K562 (cell line): Measurements from ENCODE around the gene TMEM87B. TPM values are rescaled to one million over a fixed set of nuclear protein-coding genes. Genes with fewer than 3 reads are reported as not detected.

ENCODE experiments used
- ATAC-seq: fragments of 200-7000 bp; cut with Tn5 transposase; 3 replicates; pipeline ENCODE4 v1.9.1; 2020; ENCODE audit warnings: moderate library complexity
- BruUV-seq: library from RNA; stranded (reverse); fragments of 400-500 nt; replicated peaks from 2 replicates; lab custom pipeline; 2021; lab: Mats Ljungman, UMichigan
- CTCF ChIA-PET: fragments of 300-600 bp; formaldehyde crosslinking; extraction: SDS; loops from one replicate; lab custom pipeline; 2021; ENCODE audit warnings: low intra/inter-chr PET ratio; lab: Yijun Ruan, JAX
- POLR2A ChIA-PET: fragments of 300-600, 350-650 bp; sonication (Branson Sonifier 250); formaldehyde crosslinking; extraction: SDS; loops from one replicate; lab custom pipeline; 2021; ENCODE audit warnings: antibody characterized with exemption, inconsistent platforms; lab: Yijun Ruan, JAX
- DNase-seq, 4 experiments: peaks; one replicate each; pipeline versions ENCODE4 v3.0.0 to v3.0.0-alpha.2; 2011 to 2018; ENCODE audit warnings: low spot score in 3 of 4, mixed read lengths in 3 of 4; ENCODE audit errors: extremely low read depth in 1 of 4
- FAIRE-seq: peaks from 2 replicates; lab custom pipeline; 2011; peaks lifted over from hg19 to GRCh38; lab: Jason Lieb, UNC
- H2AFZ ChIP-seq: 2 replicates; pipeline ENCODE4 v1.6.0; 2011; ENCODE audit warnings: low read depth, low read length, control low read depth, inconsistent platforms
- H3K27ac ChIP-seq: fragments of 200-600 bp; 3 replicates; pipeline ENCODE4 v1.8.0; 2011; ENCODE audit warnings: low read depth, mild to moderate bottlenecking, control low read depth, inconsistent platforms, low read length, moderate library complexity, mixed read lengths; ENCODE audit errors: extremely low read depth
- H3K27me3 ChIP-seq, 2 experiments: fragments of 300-600 bp in 1 of 2; 2 replicates in 1 of 2; 3 replicates in 1 of 2; pipeline versions ENCODE4 v1.6.0 to v1.8.0; 2011; ENCODE audit warnings: inconsistent platforms in 2 of 2, low read length in 2 of 2, mild to moderate bottlenecking in 1 of 2, mixed read lengths in 1 of 2, moderate library complexity in 1 of 2; ENCODE audit not compliant: control insufficient read depth in 2 of 2, insufficient read depth in 2 of 2
- H3K36me3 ChIP-seq: fragments of 300-600 bp; 3 replicates; pipeline ENCODE4 v1.8.0; 2011; ENCODE audit warnings: mild to moderate bottlenecking, low read length, inconsistent platforms; ENCODE audit not compliant: control insufficient read depth, insufficient read depth
- H3K4me1 ChIP-seq, 2 experiments: fragments of 200-600 bp in 1 of 2; replicated peaks in 1 of 2; 2 replicates in 1 of 2; 3 replicates in 1 of 2; pipeline versions ENCODE4 v1.5.1 to v1.8.0; 2011; ENCODE audit warnings: inconsistent platforms in 2 of 2, low read length in 2 of 2, mild to moderate bottlenecking in 1 of 2, mixed read lengths in 1 of 2, moderate library complexity in 1 of 2; ENCODE audit not compliant: control insufficient read depth in 2 of 2, insufficient read depth in 2 of 2
- H3K4me2 ChIP-seq: 2 replicates; pipeline ENCODE4 v1.6.1; 2011; ENCODE audit warnings: low read length, control low read depth, inconsistent platforms, mixed read lengths; ENCODE audit not compliant: insufficient read depth
- H3K4me3 ChIP-seq: fragments of 200-600 bp; sonication (generic), shearing (Covaris generic); 2 replicates; pipeline ENCODE4 v1.5.1; 2016; ENCODE audit warnings: control low read depth, inconsistent platforms
- H3K79me2 ChIP-seq: fragments of 200-600 bp; 3 replicates; pipeline ENCODE4 v1.8.0; 2011; ENCODE audit warnings: low read length, inconsistent platforms; ENCODE audit not compliant: control insufficient read depth, insufficient read depth
- H3K9ac ChIP-seq, 2 experiments: 2 replicates each; pipeline versions ENCODE4 v1.6.0 to v1.6.1; 2011; ENCODE audit warnings: low read depth in 2 of 2, low read length in 2 of 2, control low read depth in 1 of 2, inconsistent platforms in 1 of 2, mild to moderate bottlenecking in 1 of 2, mixed read lengths in 1 of 2; ENCODE audit not compliant: insufficient read depth in 1 of 2
- H3K9me1 ChIP-seq: one replicate; pipeline ENCODE4 v1.6.0; 2011; ENCODE audit warnings: inconsistent platforms, mild to moderate bottlenecking, low read length, moderate library complexity; ENCODE audit not compliant: control insufficient read depth, insufficient read depth
- H3K9me3 ChIP-seq: replicated peaks from 2 replicates; pipeline ENCODE4 v1.5.1; 2011; ENCODE audit warnings: low read depth, low read length, inconsistent platforms; ENCODE audit not compliant: control insufficient read depth, insufficient read depth
- H4K20me1 ChIP-seq: replicated peaks from 2 replicates; pipeline ENCODE4 v1.6.1; 2011; ENCODE audit warnings: low read length, inconsistent platforms, mixed read lengths; ENCODE audit not compliant: control insufficient read depth, insufficient read depth
- ARNT ChIP-seq, 2 experiments: fragments of 450-650 bp; IDR thresholded peaks; 2 replicates each; pipeline ENCODE4 v1.6.1; 2016; ENCODE audit warnings: mild to moderate bottlenecking in 1 of 2
- BRCA1 ChIP-seq, 2 experiments: fragments of 450-650 bp in 1 of 2; sonication (generic) in 1 of 2; formaldehyde crosslinking in 1 of 2; IDR thresholded peaks; 2 replicates each; pipeline versions ENCODE4 v1.5.0 to v1.6.1; 2017 to 2020; ENCODE audit warnings: mild to moderate bottlenecking in 1 of 2, missing genetic modification reagents in 1 of 2
- BRD9 ChIP-seq: fragments of 450-650 bp; IDR thresholded peaks from 2 replicates; pipeline ENCODE4 v1.6.1; 2018; ENCODE audit warnings: low read depth; ENCODE audit not compliant: partially characterized antibody
- CXXC5 ChIP-seq: fragments of 250-450 bp; sonication (Bioruptor Pico); IDR thresholded peaks from 2 replicates; pipeline ENCODE4 v1.8.0; 2022; ENCODE audit warnings: inconsistent platforms, mild to moderate bottlenecking, moderate library complexity
- ELF4 ChIP-seq: fragments of 450-650 bp; formaldehyde crosslinking; IDR thresholded peaks from 2 replicates; pipeline ENCODE4 v1.4.0; 2022; ENCODE audit warnings: missing genetic modification characterization
- HSF4 ChIP-seq: fragments of 250-450 bp; sonication (Bioruptor Pico); IDR thresholded peaks from 2 replicates; pipeline ENCODE4 v2.1.2; 2022; ENCODE audit warnings: mild to moderate bottlenecking, moderate library complexity, borderline replicate concordance
- KLF10 ChIP-seq: fragments of 250-450 bp; sonication (Bioruptor Pico); IDR thresholded peaks from 2 replicates; pipeline ENCODE4 v1.6.1; 2021; ENCODE audit warnings: matching md5 sums
- ZBED1 ChIP-seq: IDR thresholded peaks from 2 replicates; pipeline ENCODE4 v1.6.1; 2014
- ZBTB7A ChIP-seq: IDR thresholded peaks from 2 replicates; pipeline ENCODE4 v1.6.1; 2011; ENCODE audit warnings: low read depth, mild to moderate bottlenecking, low read length, moderate library complexity, borderline replicate concordance; ENCODE audit not compliant: control insufficient read depth
- ZBTB8A ChIP-seq: fragments of 450-650 bp; IDR thresholded peaks from 2 replicates; pipeline ENCODE4 v1.6.1; 2018; ENCODE audit warnings: mild to moderate bottlenecking, moderate library complexity; ENCODE audit not compliant: partially characterized antibody
- ZFP1 ChIP-seq: fragments of 450-650 bp; formaldehyde crosslinking; IDR thresholded peaks from 2 replicates; pipeline ENCODE4 v1.4.0; 2020; ENCODE audit warnings: mild to moderate bottlenecking, mixed read lengths
- ZFX ChIP-seq: sonication (generic); formaldehyde crosslinking; IDR thresholded peaks from 2 replicates; pipeline ENCODE4 v1.8.0; 2022; ENCODE audit warnings: mild to moderate bottlenecking, missing genetic modification reagents, moderate library complexity
- ZNF175 ChIP-seq: fragments of 200-800 bp; sonication (Bioruptor generic); IDR thresholded peaks from 2 replicates; pipeline ENCODE4 v1.6.1; 2016; ENCODE audit warnings: low read depth, mild to moderate bottlenecking, missing genetic modification characterization, missing compliant biosample characterization
- ZNF696 ChIP-seq: fragments of 250-450 bp; sonication (Bioruptor Pico); conservative IDR thresholded peaks from 2 replicates; pipeline ENCODE4 v1.4.0; 2020; ENCODE audit warnings: mild to moderate bottlenecking, moderate library complexity
- WGBS: fragments of 100-300 bp; shearing (Covaris generic); methylation state at CpG from one replicate; pipeline ENCODE4 v1.1.6; 2016; ENCODE audit warnings: low coverage, mixed read lengths; ENCODE audit not compliant: insufficient coverage; ENCODE audit errors: missing lambda C conversion rate; 5-methylcytosine and 5-hydroxymethylcytosine counted together
- in situ Hi-C: fragments of 300-500 bp; cut with MboI; formaldehyde crosslinking; loops from 4 replicates; pipeline ENCODE4 v1.15.0; 2018; ENCODE audit warnings: inconsistent platforms, mixed read lengths
- intact Hi-C: fragments of 100-400 bp; cut with micrococcal nuclease; formaldehyde crosslinking; loops from 2 replicates; pipeline ENCODE4 v1.14.2; 2022
- polyA plus RNA-seq, 8 experiments: library from polyadenylated mRNA; depleted of rRNA in 4 of 8; stranded (reverse) in 5 of 8; unstranded in 3 of 8; fragments of >200 nt; fragmentation: Nextera tagmentation in 2 of 8; fragmentation: Illumina TruSeq in 1 of 8; extraction: Ambion mirVana in 2 of 8; extraction: Trizol in 1 of 8; gene quantifications; 2 replicates each; pipeline versions ENCODE4 v1.2.1 to v1.2.3, GENCODE V29; 2011 to 2014; ENCODE audit warnings: inconsistent platforms in 1 of 8, missing spikeins in 1 of 8
- total RNA-seq, 7 experiments: library from RNA; depleted of rRNA in 6 of 7; stranded (reverse); fragments of >200 nt in 6 of 7; fragmentation: Illumina TruSeq in 2 of 7; extraction: Trizol in 2 of 7; gene quantifications; 2 replicates each; pipeline versions ENCODE4 v1.2.1 to v1.2.3, GENCODE V29; 2011 to 2021; ENCODE audit warnings: low replicate concordance in 1 of 7
- TF ChIP-seq, protein P1 (sequence below): fragments of 250-450 bp; sonication (Bioruptor Pico); IDR thresholded peaks from 2 replicates; pipeline ENCODE4 v1.5.0; 2021
- TF ChIP-seq, protein P2 (sequence below): fragments of 450-650 bp; IDR thresholded peaks from 2 replicates; pipeline ENCODE4 v1.6.1; 2018; ENCODE audit not compliant: partially characterized antibody
- TF ChIP-seq, protein P3 (sequence below): fragments of 250-450 bp; sonication (Bioruptor Pico); IDR thresholded peaks from 2 replicates; pipeline ENCODE4 v1.4.0; 2020; ENCODE audit warnings: mild to moderate bottlenecking, moderate library complexity

The TMEM87B gene
- total and polyA plus RNA-seq, 9 of the 15 experiments (the other 6 are each of a cell fraction or from before 2014, with no cell fraction given), result 3.7 to 17.1 (median 11.0) TPM

DNA sequence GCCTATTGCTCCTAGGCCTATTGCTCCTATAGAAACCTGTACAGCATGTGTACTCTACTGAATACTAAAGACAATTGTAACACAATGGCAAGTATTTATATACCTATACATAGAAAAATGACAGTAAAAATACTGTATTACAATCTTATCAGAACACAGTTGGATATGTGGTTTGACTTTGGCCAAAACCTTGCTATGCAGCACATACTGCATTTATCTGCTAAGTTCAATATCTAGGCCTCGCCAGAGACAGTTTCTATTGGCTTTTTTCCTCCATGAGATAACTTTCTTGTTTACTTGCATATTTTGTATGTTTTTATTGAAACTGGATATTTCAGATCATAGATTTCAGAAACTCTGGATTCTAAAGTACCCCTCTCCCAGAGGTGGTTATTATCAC, 19.3 kb upstream of the TMEM87B start:
- Histone ChIP-seq H3K79me2 (no peaks in the 10 kb centered on the region), H3K9me1 (no peaks in the 10 kb centered on the region), H3K27ac (no peak overlapping the region), H4K20me1 (no peaks in the 10 kb centered on the region), H3K36me3 (no peaks in the 10 kb centered on the region), H3K4me1 (no peaks in the 10 kb centered on the region; a peak in 2 of 5 replicates), H3K4me2 (no peak overlapping the region), H3K9ac (no peak overlapping the region), H2AFZ (no peak overlapping the region), H3K4me3 (no peak overlapping the region), H3K27me3 (no peaks in the 10 kb centered on the region; a peak in 1 of 5 replicates), H3K9me3 (0 out of 2 replicates have a peak, but pooled peaks cover 4% of the 10 kb centered on the region)
- FAIRE-seq (no peak), ATAC-seq (no peak), DNase-seq (no peak)
- in situ Hi-C loops, result no loop called here
- no TSS peak for BruUV-seq
- intact Hi-C loops, result no loop called here
- POLR2A ChIA-PET, result no interaction called here
- 12% methylated on average over 1 of the region's 1 CpG for WGBS
- CTCF ChIA-PET, result no interaction called here
- TF ChIP-seq, protein P1, sequence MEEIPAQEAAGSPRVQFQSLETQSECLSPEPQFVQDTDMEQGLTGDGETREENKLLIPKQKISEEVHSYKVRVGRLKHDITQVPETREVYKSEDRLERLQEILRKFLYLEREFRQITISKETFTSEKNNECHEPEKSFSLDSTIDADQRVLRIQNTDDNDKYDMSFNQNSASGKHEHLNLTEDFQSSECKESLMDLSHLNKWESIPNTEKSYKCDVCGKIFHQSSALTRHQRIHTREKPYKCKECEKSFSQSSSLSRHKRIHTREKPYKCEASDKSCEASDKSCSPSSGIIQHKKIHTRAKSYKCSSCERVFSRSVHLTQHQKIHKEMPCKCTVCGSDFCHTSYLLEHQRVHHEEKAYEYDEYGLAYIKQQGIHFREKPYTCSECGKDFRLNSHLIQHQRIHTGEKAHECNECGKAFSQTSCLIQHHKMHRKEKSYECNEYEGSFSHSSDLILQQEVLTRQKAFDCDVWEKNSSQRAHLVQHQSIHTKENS (CRISPR knock-in tag), result no peak
- TF ChIP-seq CXXC5 (CRISPR knock-in tag) (no peak), ZBTB7A (no peak), ZNF696 (CRISPR knock-in tag) (no peak), ZBTB8A (no peak), ZNF175 (CRISPR knock-in tag) (no peak), ZFP1 (CRISPR knock-in tag) (no peak), ZFX (CRISPR knock-in tag) (no peak), BRD9 (no peak), ZBED1 (no peak), ELF4 (no peak), BRCA1 (IDR thresholded peaks at IDR 0.05) (no peak), BRCA1 (CRISPR knock-in tag; IDR thresholded peaks at IDR 0.05) (no peak), HSF4 (CRISPR knock-in tag) (no peak), KLF10 (no peak), ARNT (IDR thresholded peaks at IDR 0.05) (no peak)
- TF ChIP-seq, protein P2, sequence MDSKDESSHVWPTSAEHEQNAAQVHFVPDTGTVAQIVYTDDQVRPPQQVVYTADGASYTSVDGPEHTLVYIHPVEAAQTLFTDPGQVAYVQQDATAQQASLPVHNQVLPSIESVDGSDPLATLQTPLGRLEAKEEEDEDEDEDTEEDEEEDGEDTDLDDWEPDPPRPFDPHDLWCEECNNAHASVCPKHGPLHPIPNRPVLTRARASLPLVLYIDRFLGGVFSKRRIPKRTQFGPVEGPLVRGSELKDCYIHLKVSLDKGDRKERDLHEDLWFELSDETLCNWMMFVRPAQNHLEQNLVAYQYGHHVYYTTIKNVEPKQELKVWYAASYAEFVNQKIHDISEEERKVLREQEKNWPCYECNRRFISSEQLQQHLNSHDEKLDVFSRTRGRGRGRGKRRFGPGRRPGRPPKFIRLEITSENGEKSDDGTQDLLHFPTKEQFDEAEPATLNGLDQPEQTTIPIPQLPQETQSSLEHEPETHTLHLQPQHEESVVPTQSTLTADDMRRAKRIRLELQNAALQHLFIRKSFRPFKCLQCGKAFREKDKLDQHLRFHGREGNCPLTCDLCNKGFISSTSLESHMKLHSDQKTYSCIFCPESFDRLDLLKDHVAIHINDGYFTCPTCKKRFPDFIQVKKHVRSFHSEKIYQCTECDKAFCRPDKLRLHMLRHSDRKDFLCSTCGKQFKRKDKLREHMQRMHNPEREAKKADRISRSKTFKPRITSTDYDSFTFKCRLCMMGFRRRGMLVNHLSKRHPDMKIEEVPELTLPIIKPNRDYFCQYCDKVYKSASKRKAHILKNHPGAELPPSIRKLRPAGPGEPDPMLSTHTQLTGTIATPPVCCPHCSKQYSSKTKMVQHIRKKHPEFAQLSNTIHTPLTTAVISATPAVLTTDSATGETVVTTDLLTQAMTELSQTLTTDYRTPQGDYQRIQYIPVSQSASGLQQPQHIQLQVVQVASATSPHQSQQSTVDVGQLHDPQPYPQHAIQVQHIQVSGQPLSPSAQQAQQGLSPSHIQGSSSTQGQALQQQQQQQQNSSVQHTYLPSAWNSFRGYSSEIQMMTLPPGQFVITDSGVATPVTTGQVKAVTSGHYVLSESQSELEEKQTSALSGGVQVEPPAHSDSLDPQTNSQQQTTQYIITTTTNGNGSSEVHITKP, result no peak
- TF ChIP-seq, protein P3, sequence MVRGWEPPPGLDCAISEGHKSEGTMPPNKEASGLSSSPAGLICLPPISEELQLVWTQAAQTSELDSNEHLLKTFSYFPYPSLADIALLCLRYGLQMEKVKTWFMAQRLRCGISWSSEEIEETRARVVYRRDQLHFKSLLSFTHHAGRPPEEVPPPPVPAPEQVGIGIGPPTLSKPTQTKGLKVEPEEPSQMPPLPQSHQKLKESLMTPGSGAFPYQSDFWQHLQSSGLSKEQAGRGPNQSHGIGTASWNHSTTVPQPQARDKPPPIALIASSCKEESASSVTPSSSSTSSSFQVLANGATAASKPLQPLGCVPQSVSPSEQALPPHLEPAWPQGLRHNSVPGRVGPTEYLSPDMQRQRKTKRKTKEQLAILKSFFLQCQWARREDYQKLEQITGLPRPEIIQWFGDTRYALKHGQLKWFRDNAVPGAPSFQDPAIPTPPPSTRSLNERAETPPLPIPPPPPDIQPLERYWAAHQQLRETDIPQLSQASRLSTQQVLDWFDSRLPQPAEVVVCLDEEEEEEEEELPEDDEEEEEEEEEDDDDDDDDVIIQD (CRISPR knock-in tag), result no peak
